ENCODE measurements around the gene ULK1. TPM values are rescaled to one million over a fixed set of nuclear protein-coding genes. Genes with fewer than 3 reads are reported as not detected.
A peak's percentile ranks its signal among the peaks of the same experiment; 100 is the strongest.

ULK1 gene
- total RNA-seq, 1 experiment from 2014 or later, result 72.1 TPM

DNA sequence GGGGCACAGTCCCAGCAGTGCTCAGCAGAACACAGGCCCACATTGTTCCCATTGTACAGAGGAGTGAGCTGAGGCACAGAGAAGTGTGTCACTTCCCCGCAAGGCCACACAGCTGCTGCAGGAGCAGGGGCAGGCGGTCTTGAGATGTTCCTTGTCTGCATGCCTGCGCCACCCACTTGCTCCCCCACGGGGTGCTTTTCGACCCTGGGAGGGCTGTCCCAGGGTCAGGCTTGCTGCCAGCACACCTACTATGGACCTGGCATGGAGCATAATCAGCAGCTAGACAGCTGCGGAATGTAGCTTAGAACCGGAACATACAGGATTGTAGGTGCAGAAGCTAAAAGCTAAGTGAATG is 47.5 kb downstream of the ULK1 start:
- TF ChIP-seq SIN3A (IDR thresholded peaks at IDR 0.05; ENCODE audit: borderline replicate concordance, insufficient read depth, low read depth, low read length), result no peak
- TF ChIP-seq CTCF (IDR thresholded peaks at IDR 0.05), result no peak
- no peak for TF ChIP-seq POLR2AphosphoS5 (IDR thresholded peaks at IDR 0.05; ENCODE audit: low read depth, low read length)
- no peak for TF ChIP-seq REST (IDR thresholded peaks at IDR 0.05; ENCODE audit: insufficient read depth in 1 of 2, low read depth in 2 of 2, low read length in 1 of 2)
- TF ChIP-seq TCF7L2 (IDR thresholded peaks at IDR 0.05; ENCODE audit: low read depth, low read length), result no peak
- ATAC-seq, result no peak
- intact Hi-C loops (cut with micrococcal nuclease; ENCODE audit: unreplicated experiment), result no loop called here
- no peak for DNase-seq (ENCODE audit: low read depth, low spot score)
- Histone ChIP-seq H3K36me3 (ENCODE audit: control insufficient read depth, insufficient read depth, low read length) (0 out of 2 replicates have a peak, but pooled peaks cover 2% of the 10 kb centered on the region), H3K27ac (ENCODE audit: low read length) (no peak overlapping the region), H3K9me3 (ENCODE audit: control insufficient read depth, insufficient read depth, low read depth, low read length) (no peaks in the 10 kb centered on the region), H3K4me3 (ENCODE audit: low read depth in 2 of 2, low read length in 2 of 2) (no peak overlapping the region), H3K27me3 (ENCODE audit: control insufficient read depth, insufficient read depth, low read length) (no peaks in the 10 kb centered on the region), H3K4me1 (ENCODE audit: control insufficient read depth, insufficient read depth, low read length) (no peaks in the 10 kb centered on the region)
- in situ Hi-C loops (cut with HindIII; ENCODE audit: low pct_unique_long_range_greater_than_20kb, low sequenced_read_pairs), result no loop called here
- BruUV-seq (replicated peaks), result no TSS peak
- CTCF ChIA-PET, result no interaction called here
- POLR2A ChIA-PET, result no interaction called here

GRCh38 chr12:131942671-131943070 is 48.2 kb downstream of the ULK1 start:
- POLR2A ChIA-PET, result interaction anchor here (0.6 kb wide), 1 partner anchor 52 kb away, joined by 5 read pairs; no protein-coding TSS in a partner anchor

More at GRCh38 chr12:131942671-131943070, 48.2 kb downstream of the ULK1 start:
- no peak overlapping the region for H3K4me3 ChIP-seq (ENCODE audit: low read depth in 2 of 2, low read length in 2 of 2)
- DNase-seq (ENCODE audit: low read depth, low spot score), result no peak
- no peaks in the 10 kb centered on the region for H3K27me3 ChIP-seq (ENCODE audit: control insufficient read depth, insufficient read depth, low read length)
- intact Hi-C loops (cut with micrococcal nuclease; ENCODE audit: unreplicated experiment) (no loop called here), in situ Hi-C loops (cut with HindIII; ENCODE audit: low pct_unique_long_range_greater_than_20kb, low sequenced_read_pairs) (no loop called here)
- no peaks in the 10 kb centered on the region for H3K4me1 ChIP-seq (ENCODE audit: control insufficient read depth, insufficient read depth, low read length)
- no peaks in the 10 kb centered on the region for H3K9me3 ChIP-seq (ENCODE audit: control insufficient read depth, insufficient read depth, low read depth, low read length)
- H3K27ac ChIP-seq (ENCODE audit: low read length), result no peak overlapping the region
- 0 out of 2 replicates have a peak, but pooled peaks cover 2% of the 10 kb centered on the region for H3K36me3 ChIP-seq (ENCODE audit: control insufficient read depth, insufficient read depth, low read length)
- CTCF ChIA-PET, result no interaction called here
- no TSS peak for BruUV-seq (replicated peaks)
- ATAC-seq, result no peak
- TF ChIP-seq REST (IDR thresholded peaks at IDR 0.05; ENCODE audit: insufficient read depth in 1 of 2, low read depth in 2 of 2, low read length in 1 of 2) (no peak), TCF7L2 (IDR thresholded peaks at IDR 0.05; ENCODE audit: low read depth, low read length) (no peak), CTCF (IDR thresholded peaks at IDR 0.05) (no peak), POLR2AphosphoS5 (IDR thresholded peaks at IDR 0.05; ENCODE audit: low read depth, low read length) (peak; percentile 66)

All from Panc1 (cell line).